ENCODE measurements around the gene NHLRC3.

Gene NHLRC3

DNA sequence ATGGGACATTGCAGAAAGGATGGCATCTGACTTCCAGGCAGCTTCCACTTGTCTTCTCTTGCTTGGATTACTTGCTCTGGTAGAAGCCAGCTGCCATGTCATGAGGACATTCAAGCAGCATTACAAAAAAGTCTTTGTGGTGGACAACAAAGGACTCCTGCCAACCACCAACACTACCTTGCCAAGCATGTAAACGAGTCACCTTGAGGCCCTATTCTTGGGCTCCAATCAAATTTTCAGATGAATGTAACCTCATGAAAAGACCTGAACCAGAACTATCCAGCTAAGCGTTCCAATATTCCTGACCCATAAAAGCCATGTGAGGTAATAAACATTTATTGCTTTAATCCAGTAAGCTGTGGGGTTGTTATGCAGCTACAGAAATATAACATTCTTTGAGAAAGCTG lies 12.8 kb upstream of the NHLRC3 start:
- DNase-seq (ENCODE audit: low read depth, low spot score), result no peak
- H3K4me3 ChIP-seq (ENCODE audit: low read depth, low read length), result no peak overlapping the region
- ChIA-PET CTCF (no interaction called here), POLR2A (no interaction called here)
- no peak for TF ChIP-seq CTCF (IDR thresholded peaks at IDR 0.05; ENCODE audit: insufficient read depth, low read length, missing control alignments)

- ChIA-PET CTCF (interaction anchor here (1.4 kb wide), 1 partner anchor 584 kb away, joined by 3 read pairs; no protein-coding TSS in a partner anchor), POLR2A (no interaction called here)
- H3K4me3 ChIP-seq (ENCODE audit: low read depth, low read length), result no peak overlapping the region
- DNase-seq (ENCODE audit: low read depth, low spot score), result no peak
- TF ChIP-seq CTCF (IDR thresholded peaks at IDR 0.05; ENCODE audit: insufficient read depth, low read length, missing control alignments), result no peak
These were observed 6.1 kb upstream of the NHLRC3 start for GRCh38 chr13:39032150-39032549.

DNA sequence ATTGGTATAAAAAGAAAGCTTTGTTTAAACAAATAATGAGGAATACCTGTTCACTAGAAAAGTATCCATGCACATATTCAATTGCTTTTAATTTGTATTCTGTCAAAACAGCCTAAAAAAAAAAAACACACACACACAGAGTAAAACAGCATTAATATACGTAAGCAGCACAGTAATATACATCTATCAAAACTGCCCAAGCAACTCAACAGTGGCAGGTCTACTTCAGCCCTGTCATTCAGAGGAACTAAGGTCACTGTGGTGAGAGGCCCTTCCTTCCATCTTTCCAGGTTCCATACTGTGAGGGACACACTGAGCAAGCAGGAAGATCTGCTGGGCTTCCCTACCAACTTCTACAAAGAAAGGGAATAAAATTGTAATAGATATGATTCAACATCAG lies 4.2 kb upstream of the NHLRC3 start:
- no peak for TF ChIP-seq CTCF (IDR thresholded peaks at IDR 0.05; ENCODE audit: insufficient read depth, low read length, missing control alignments)
- CTCF ChIA-PET, result interaction anchor here (1.4 kb wide), 1 partner anchor 19 kb away, joined by 3 read pairs; no protein-coding TSS in a partner anchor
- DNase-seq (ENCODE audit: low read depth, low spot score), result no peak
- no peak overlapping the region for H3K4me3 ChIP-seq (ENCODE audit: low read depth, low read length)
- POLR2A ChIA-PET, result no interaction called here

DNA sequence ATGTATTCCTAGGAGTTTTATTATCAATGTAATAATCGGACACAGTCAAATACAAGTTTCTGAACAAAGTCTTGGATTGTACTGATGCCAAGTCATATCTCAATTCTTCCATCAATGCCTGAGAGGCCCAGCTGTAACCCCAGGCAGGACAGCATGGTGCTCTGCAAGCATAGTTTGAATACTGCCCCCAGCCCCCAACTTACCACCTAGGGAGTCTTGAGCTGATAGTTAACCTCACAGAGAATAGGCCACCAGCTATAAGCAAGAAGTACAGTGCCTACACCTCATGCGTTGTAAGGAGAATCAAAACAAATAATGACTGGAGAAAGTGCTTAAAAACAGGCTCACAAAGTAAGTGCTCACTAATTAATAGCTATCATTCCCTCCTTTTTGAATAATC lies 3.1 kb upstream of the NHLRC3 start:
- TF ChIP-seq CTCF (IDR thresholded peaks at IDR 0.05; ENCODE audit: insufficient read depth, low read length, missing control alignments), result no peak
- no peak for DNase-seq (ENCODE audit: low read depth, low spot score)
- ChIA-PET CTCF (interaction anchor here (1.5 kb wide), 1 partner anchor 13 kb away, joined by 3 read pairs; no protein-coding TSS in a partner anchor), POLR2A (no interaction called here)
- H3K4me3 ChIP-seq (ENCODE audit: low read depth, low read length), result no peak overlapping the region; the same call in 1 of the 2 replicates

DNA sequence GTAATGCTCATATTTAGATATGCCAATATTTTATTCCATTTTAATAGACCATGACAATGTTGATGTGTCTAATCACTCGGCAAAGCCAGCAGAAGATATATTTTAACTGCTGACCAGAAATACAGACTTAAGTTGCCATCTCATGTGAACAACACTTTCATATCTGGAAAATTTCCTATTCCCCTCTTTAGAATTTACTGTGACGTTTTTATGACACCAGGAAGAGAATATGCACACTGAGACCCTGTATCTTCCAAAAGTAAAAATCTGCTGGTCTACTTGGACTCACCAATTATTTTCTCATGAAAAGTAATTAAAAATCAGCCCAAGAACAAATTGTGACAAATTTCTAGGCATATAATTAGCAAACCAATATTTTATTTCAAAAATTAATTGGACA lies 2.5 kb upstream of the NHLRC3 start:
- POLR2A ChIA-PET, result no interaction called here
- CTCF ChIA-PET, result interaction anchor here (0.9 to 3.6 kb wide), 3 partner anchors 12 to 15 kb away, joined by 3 to 16 read pairs (median 3); no protein-coding TSS in a partner anchor
- TF ChIP-seq CTCF (IDR thresholded peaks at IDR 0.05; ENCODE audit: insufficient read depth, low read length, missing control alignments), result no peak
- peak overlapping the region; percentile 16 for H3K4me3 ChIP-seq (ENCODE audit: low read depth, low read length)
- no peak for DNase-seq (ENCODE audit: low read depth, low spot score)

DNA sequence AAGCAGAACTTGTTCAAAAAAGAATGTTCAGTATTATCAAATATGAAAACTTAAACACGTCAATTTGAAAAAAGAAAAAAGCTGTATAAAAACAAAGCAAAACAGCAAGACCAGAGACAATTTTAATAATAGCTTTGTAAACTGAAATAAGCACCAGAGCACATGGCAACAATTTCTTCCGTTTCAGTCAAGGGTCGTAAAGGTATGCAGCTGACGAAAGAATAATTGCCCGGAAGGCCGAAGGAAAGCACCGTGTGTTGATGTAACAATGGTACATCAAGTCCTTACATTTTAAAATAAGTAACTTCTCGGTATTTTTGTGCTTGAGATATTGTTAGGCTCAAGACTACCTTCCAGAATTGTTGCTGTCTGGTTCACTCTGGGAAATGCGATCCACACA lies 2.0 kb upstream of the NHLRC3 start:
- no peak for DNase-seq (ENCODE audit: low read depth, low spot score)
- POLR2A ChIA-PET, result no interaction called here
- CTCF ChIA-PET, result interaction anchor here (0.9 to 3.6 kb wide), 4 partner anchors 12 to 576 kb away, joined by 3 to 16 read pairs (median 4); no protein-coding TSS in a partner anchor
- H3K4me3 ChIP-seq (ENCODE audit: low read depth, low read length), result peak overlapping the region; percentile 91
- no peak for TF ChIP-seq CTCF (IDR thresholded peaks at IDR 0.05; ENCODE audit: insufficient read depth, low read length, missing control alignments)
